ENCODE results near the gene TPK1. TPM values are rescaled to one million over a fixed set of nuclear protein-coding genes. Genes with fewer than 3 reads are reported as not detected.

TPK1 gene
- total and polyA plus RNA-seq, 2 donors (not counting 1 experiment from before 2014, with no cell fraction given): 2.4 to 4.1 TPM

- H3K4me3 ChIP-seq (replicated peaks in 1 of 4; ENCODE audit: control extremely low read depth in 1 of 4, insufficient read depth in 1 of 4, low read depth in 3 of 4, low read length in 4 of 4): no peak overlapping the region
- no peak for DNase-seq (ENCODE audit: low read depth in 2 of 2)
- no peaks in the 10 kb centered on the region for H3K4me1 ChIP-seq (ENCODE audit: control insufficient read depth, extremely low read depth, insufficient read depth, low read length)
- H3K36me3 ChIP-seq (ENCODE audit: control insufficient read depth, insufficient read depth, low read length): no peaks in the 10 kb centered on the region
- TF ChIP-seq CTCF (conservative IDR thresholded peaks at IDR 0.05 in 1 of 2, IDR thresholded peaks at IDR 0.05 in 1 of 2; ENCODE audit: low read depth in 1 of 2, low read length in 2 of 2) (no peak), EZH2 (IDR thresholded peaks at IDR 0.05; ENCODE audit: low read length, missing control alignments) (no peak)
- no peak overlapping the region for H3K4me2 ChIP-seq (ENCODE audit: extremely low read depth, insufficient read depth, low read length)
- no peaks in the 10 kb centered on the region for H3K79me2 ChIP-seq (ENCODE audit: control insufficient read depth, insufficient read depth, low read length)
- no peak overlapping the region for H2AFZ ChIP-seq (ENCODE audit: low read length)
- no peaks in the 10 kb centered on the region for H4K20me1 ChIP-seq (ENCODE audit: control insufficient read depth, extremely low read depth, insufficient read depth, low read length)
- no peaks in the 10 kb centered on the region for H3K9me3 ChIP-seq (ENCODE audit: control insufficient read depth, insufficient read depth, low read depth, low read length)
- no peak overlapping the region for H3K27ac ChIP-seq (ENCODE audit: insufficient read depth, low read length)
- H3K9ac ChIP-seq (ENCODE audit: insufficient read depth, low read length): no peak overlapping the region
- H3K27me3 ChIP-seq (ENCODE audit: control insufficient read depth, insufficient read depth, low read length): no peaks in the 10 kb centered on the region
Measured at GRCh38 chr7:144853542-144853941, 17.7 kb upstream of the TPK1 start.

DNA sequence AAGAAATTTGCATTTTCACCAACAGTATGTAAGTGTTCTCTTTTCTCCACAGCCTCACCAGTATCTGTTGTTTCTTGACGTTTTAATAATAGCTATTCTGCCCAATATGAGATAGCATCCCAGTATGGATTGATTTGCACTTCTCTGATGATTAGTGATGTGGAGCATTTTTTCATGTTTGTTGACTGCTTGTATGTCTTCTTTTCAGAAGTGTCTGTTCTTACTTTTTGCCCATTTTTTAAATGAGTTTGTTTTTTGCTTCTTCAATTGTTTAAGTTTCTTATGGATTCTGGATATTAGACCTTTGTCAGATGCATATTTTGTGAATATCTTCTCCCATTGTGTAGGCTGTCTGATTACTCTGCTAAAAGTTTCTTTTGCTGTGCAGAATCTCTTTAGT, 12.2 kb upstream of the TPK1 start:
- H3K79me2 ChIP-seq (ENCODE audit: control insufficient read depth, insufficient read depth, low read length): no peaks in the 10 kb centered on the region
- H3K9ac ChIP-seq (ENCODE audit: insufficient read depth, low read length): no peak overlapping the region
- H4K20me1 ChIP-seq (ENCODE audit: control insufficient read depth, extremely low read depth, insufficient read depth, low read length): no peaks in the 10 kb centered on the region
- no peaks in the 10 kb centered on the region for H3K36me3 ChIP-seq (ENCODE audit: control insufficient read depth, insufficient read depth, low read length)
- no peak for DNase-seq (ENCODE audit: low read depth in 2 of 2)
- no peaks in the 10 kb centered on the region for H3K4me1 ChIP-seq (ENCODE audit: control insufficient read depth, extremely low read depth, insufficient read depth, low read length)
- H3K4me3 ChIP-seq (replicated peaks in 1 of 4; ENCODE audit: control extremely low read depth in 1 of 4, insufficient read depth in 1 of 4, low read depth in 3 of 4, low read length in 4 of 4): no peak overlapping the region
- TF ChIP-seq EZH2 (IDR thresholded peaks at IDR 0.05; ENCODE audit: low read length, missing control alignments): no peak
- no peak for TF ChIP-seq CTCF (conservative IDR thresholded peaks at IDR 0.05 in 1 of 2, IDR thresholded peaks at IDR 0.05 in 1 of 2; ENCODE audit: low read depth in 1 of 2, low read length in 2 of 2)
- H2AFZ ChIP-seq (ENCODE audit: low read length): no peak overlapping the region
- H3K4me2 ChIP-seq (ENCODE audit: extremely low read depth, insufficient read depth, low read length): no peak overlapping the region
- no peaks in the 10 kb centered on the region for H3K9me3 ChIP-seq (ENCODE audit: control insufficient read depth, insufficient read depth, low read depth, low read length)
- H3K27me3 ChIP-seq (ENCODE audit: control insufficient read depth, insufficient read depth, low read length): no peaks in the 10 kb centered on the region
- H3K27ac ChIP-seq (ENCODE audit: insufficient read depth, low read length): no peak overlapping the region

- H3K27ac ChIP-seq (ENCODE audit: insufficient read depth, low read length): no peak overlapping the region
- H3K4me2 ChIP-seq (ENCODE audit: extremely low read depth, insufficient read depth, low read length): no peak overlapping the region
- H3K4me1 ChIP-seq (ENCODE audit: control insufficient read depth, extremely low read depth, insufficient read depth, low read length): no peaks in the 10 kb centered on the region
- TF ChIP-seq EZH2 (IDR thresholded peaks at IDR 0.05; ENCODE audit: low read length, missing control alignments) (no peak), CTCF (conservative IDR thresholded peaks at IDR 0.05 in 1 of 2, IDR thresholded peaks at IDR 0.05 in 1 of 2; ENCODE audit: low read depth in 1 of 2, low read length in 2 of 2) (no peak)
- no peaks in the 10 kb centered on the region for H3K9me3 ChIP-seq (ENCODE audit: control insufficient read depth, insufficient read depth, low read depth, low read length)
- H3K4me3 ChIP-seq (replicated peaks in 1 of 4; ENCODE audit: control extremely low read depth in 1 of 4, insufficient read depth in 1 of 4, low read depth in 3 of 4, low read length in 4 of 4): no peak overlapping the region
- H3K79me2 ChIP-seq (ENCODE audit: control insufficient read depth, insufficient read depth, low read length): no peaks in the 10 kb centered on the region
- no peak overlapping the region for H3K9ac ChIP-seq (ENCODE audit: insufficient read depth, low read length)
- no peaks in the 10 kb centered on the region for H4K20me1 ChIP-seq (ENCODE audit: control insufficient read depth, extremely low read depth, insufficient read depth, low read length)
- no peak overlapping the region for H2AFZ ChIP-seq (ENCODE audit: low read length)
- H3K27me3 ChIP-seq (ENCODE audit: control insufficient read depth, insufficient read depth, low read length): no peaks in the 10 kb centered on the region
- H3K36me3 ChIP-seq (ENCODE audit: control insufficient read depth, insufficient read depth, low read length): no peaks in the 10 kb centered on the region
- DNase-seq (ENCODE audit: low read depth in 2 of 2): peak in 1 of 2 donors; percentile 5
Measured at GRCh38 chr7:144842377-144842851, 6.6 kb upstream of the TPK1 start.
